Endothelial cell of hepatic sinusoid (primary cell): ENCODE measurements around the gene INSL3.
"Not testable (repeated sequence)": the region's sequence is repeated elsewhere in the genome, so short reads cannot be mapped to it uniquely, and the experiment has no call there.

Experiments used
- in situ Hi-C: cut with HindIII; loops from 2 replicates; pipeline ENCODE4 v1.10.0; 2017; ENCODE audit warnings: low sequenced_read_pairs

INSL3 gene

GRCh38 chr19:17790059-17790780, 31.1 kb downstream of the INSL3 start:
- in situ Hi-C loops, result no loop called here

GRCh38 chr19:17788632-17789031, 32.7 kb downstream of the INSL3 start:
- in situ Hi-C loops, result no loop called here

GRCh38 chr19:17787274-17787913, 33.9 kb downstream of the INSL3 start:
- in situ Hi-C loops, result no loop called here

GRCh38 chr19:17784201-17785008, 36.9 kb downstream of the INSL3 start:
- in situ Hi-C loops, result no loop called here

- in situ Hi-C loops, result not testable (repeated sequence)
These were observed 37.6 kb downstream of the INSL3 start for GRCh38 chr19:17783721-17784120.

GRCh38 chr19:17780781-17781180, 40.5 kb downstream of the INSL3 start:
- in situ Hi-C loops, result no loop called here

- in situ Hi-C loops, result loop anchor here (5.0 kb wide), 1 partner anchor 73 kb away; no protein-coding TSS in a partner anchor
These were observed 42.1 kb downstream of the INSL3 start for GRCh38 chr19:17778968-17779929.

- in situ Hi-C loops, result loop anchor here (5.0 kb wide), 1 partner anchor 74 kb away; no protein-coding TSS in a partner anchor
These were observed 42.9 kb downstream of the INSL3 start for GRCh38 chr19:17778251-17778967.

GRCh38 chr19:17777840-17778239, 43.5 kb downstream of the INSL3 start:
- in situ Hi-C loops, result loop anchor here (5.0 kb wide), 1 partner anchor 74 kb away; no protein-coding TSS in a partner anchor

GRCh38 chr19:17775991-17776803, 45.1 kb downstream of the INSL3 start:
- in situ Hi-C loops, result loop anchor here (5.0 kb wide), 1 partner anchor 76 kb away; no protein-coding TSS in a partner anchor

GRCh38 chr19:17775245-17775927, 45.9 kb downstream of the INSL3 start:
- in situ Hi-C loops, result loop anchor here (5.0 kb wide), 1 partner anchor 77 kb away; no protein-coding TSS in a partner anchor

GRCh38 chr19:17772172-17772571, 49.1 kb downstream of the INSL3 start:
- in situ Hi-C loops, result no loop called here

GRCh38 chr19:17770613-17771012, 50.7 kb downstream of the INSL3 start:
- in situ Hi-C loops, result no loop called here

GRCh38 chr19:17767559-17767958, 53.8 kb downstream of the INSL3 start:
- in situ Hi-C loops, result no loop called here

GRCh38 chr19:17766543-17767131, 54.7 kb downstream of the INSL3 start:
- in situ Hi-C loops, result no loop called here
